ENCODE results near the gene GRIN2D. TPM values are rescaled to one million over a fixed set of nuclear protein-coding genes. Genes with fewer than 3 reads are reported as not detected.
A peak's percentile ranks its signal among the peaks of the same experiment; 100 is the strongest.

GRIN2D gene
- total RNA-seq, 1 donor from 2014 or later = 0.34 TPM

- H3K27me3 Mint-ChIP-seq (ENCODE audit: low read depth) = peaks cover 27% of the 10 kb centered on the region
- H3K4me3 Mint-ChIP-seq (ENCODE audit: low read depth) = peak overlapping the region; percentile 21
- peaks cover 12% of the 10 kb centered on the region for H3K36me3 Mint-ChIP-seq (ENCODE audit: low read depth)
- no peak overlapping the region for H3K27ac Mint-ChIP-seq
- peaks cover 14% of the 10 kb centered on the region for H3K4me1 Mint-ChIP-seq (ENCODE audit: low read depth)
- H3K9me3 Mint-ChIP-seq = no peaks in the 10 kb centered on the region
- no peak for DNase-seq (ENCODE audit: low spot score)
- intact Hi-C loops (cut with micrococcal nuclease) = no loop called here
Observed at GRCh38 chr19:48441360-48442050, 48.0 kb downstream of the GRIN2D start.

GRCh38 chr19:48442116-48443035, 48.9 kb downstream of the GRIN2D start:
- Mint-ChIP-seq H3K4me1 (ENCODE audit: low read depth) (peaks cover 16% of the 10 kb centered on the region), H3K27ac (no peak overlapping the region), H3K9me3 (no peaks in the 10 kb centered on the region), H3K27me3 (ENCODE audit: low read depth) (peaks cover 27% of the 10 kb centered on the region), H3K36me3 (ENCODE audit: low read depth) (peaks cover 17% of the 10 kb centered on the region), H3K4me3 (ENCODE audit: low read depth) (no peak overlapping the region)
- no peak for DNase-seq (ENCODE audit: low spot score)
- intact Hi-C loops (cut with micrococcal nuclease) = no loop called here

- no peak overlapping the region for H3K27ac Mint-ChIP-seq
- no peak for DNase-seq (ENCODE audit: low spot score)
- intact Hi-C loops (cut with micrococcal nuclease) = no loop called here
- H3K27me3 Mint-ChIP-seq (ENCODE audit: low read depth) = peaks cover 23% of the 10 kb centered on the region
- H3K9me3 Mint-ChIP-seq = no peaks in the 10 kb centered on the region
- peaks cover 20% of the 10 kb centered on the region for H3K4me1 Mint-ChIP-seq (ENCODE audit: low read depth)
- peaks cover 26% of the 10 kb centered on the region for H3K36me3 Mint-ChIP-seq (ENCODE audit: low read depth)
- no peak overlapping the region for H3K4me3 Mint-ChIP-seq (ENCODE audit: low read depth)
Observed at GRCh38 chr19:48443256-48443655, 49.8 kb downstream of the GRIN2D start.

Other genes starting within 250 kb of the GRIN2D start
- gene LIG1, start 223.3 kb upstream of the GRIN2D start, total RNA-seq = 119 and 125 TPM in 2 replicates
- gene ZSWIM9, start 223.0 kb upstream of the GRIN2D start, total RNA-seq = 9.2 and 9.7 TPM in 2 replicates
- gene CARD8, start 137.8 kb upstream of the GRIN2D start, total RNA-seq = 108 and 110 TPM in 2 replicates
- 0.37 and 0.94 TPM in 2 replicates for gene ZNF114, start 123.6 kb upstream of the GRIN2D start, total RNA-seq
- 318 and 329 TPM in 2 replicates for gene EMP3, start 68.1 kb upstream of the GRIN2D start, total RNA-seq
- gene TMEM143, start 29.7 kb upstream of the GRIN2D start, total RNA-seq = 12.8 and 13.1 TPM in 2 replicates
- not detected in 2 replicates for gene SYNGR4, start 29.3 kb upstream of the GRIN2D start, total RNA-seq
- gene KDELR1, start 2.1 kb upstream of the GRIN2D start, total RNA-seq = 80.2 and 87.8 TPM in 2 replicates
- 77.6 and 77.8 TPM in 2 replicates for gene GRWD1, start 52.3 kb downstream of the GRIN2D start, total RNA-seq
- 2.0 and 2.1 TPM in 2 replicates for gene KCNJ14, start 61.9 kb downstream of the GRIN2D start, total RNA-seq
- 37.7 and 38.6 TPM in 2 replicates for gene CYTH2, start 75.7 kb downstream of the GRIN2D start, total RNA-seq
- 3.1 and 5.1 TPM in 2 replicates for gene LMTK3, start 118.2 kb downstream of the GRIN2D start, total RNA-seq
- not detected in 2 replicates for gene SULT2B1, start 158.5 kb downstream of the GRIN2D start, total RNA-seq
- gene SPACA4, start 213.1 kb downstream of the GRIN2D start, total RNA-seq = not detected in 2 replicates
- 4.3 and 6.4 TPM in 2 replicates for gene FAM83E, start 221.4 kb downstream of the GRIN2D start, total RNA-seq
- gene RPL18, start 225.5 kb downstream of the GRIN2D start, total RNA-seq = 1,853 and 1,861 TPM in 2 replicates
- gene SPHK2, start 225.8 kb downstream of the GRIN2D start, total RNA-seq = 34.3 and 35.0 TPM in 2 replicates
- gene DBP, start 243.7 kb downstream of the GRIN2D start, total RNA-seq = 7.3 and 7.9 TPM in 2 replicates

Data from activated T-helper 2 cell treated with anti-CD3 and anti-CD28 coated beads, Interferon-gamma antibody, Interleukin-2, Interleukin-4, amounts not matched to agents 10 μg/mL and 5 μg/mL and 100 μg/mL, durations not matched to agents 14 hours and 24 hours and 36 hours (primary cell).